Heart left ventricle (tissue), 16 donors: ENCODE data around the gene SLC49A3. TPM values are rescaled to one million over a fixed set of nuclear protein-coding genes. Genes with fewer than 3 reads are reported as not detected.

Experiments
- ATAC-seq, 4 donors: fragments of 200-7000 bp; cut with Tn5 transposase; one replicate each; pipeline ENCODE4 v1.9.1; 2020 to 2022; ENCODE audit warnings: moderate library complexity in 4 of 4, mild to moderate bottlenecking in 3 of 4, moderate number of reproducible peaks in 1 of 4
- DNase-seq, 5 donors: peaks; one replicate each; pipeline ENCODE4 v3.0.0-alpha.2; 2020
- H3K27ac ChIP-seq, 12 donors: fragments of 200-600 bp; sonication (generic) in 4 of 12; one replicate each; pipeline versions ENCODE4 v1.5.0 to v1.8.0; 2016 to 2022; ENCODE audit warnings: mild to moderate bottlenecking in 2 of 12
- H3K27me3 ChIP-seq, 9 donors: fragments of 200-600 bp; sonication (generic) in 2 of 9; one replicate each; pipeline versions ENCODE4 v1.5.1 to v1.8.0; 2016 to 2022; ENCODE audit warnings: mild to moderate bottlenecking in 3 of 9
- H3K36me3 ChIP-seq, 9 donors: fragments of 200-600 bp; sonication (generic) in 2 of 9; one replicate each; pipeline versions ENCODE4 v1.5.0 to v1.8.0; 2018 to 2022; ENCODE audit warnings: mild to moderate bottlenecking in 2 of 9
- H3K4me1 ChIP-seq, 12 donors: fragments of 200-600 bp; sonication (generic) in 4 of 12; one replicate each; pipeline versions ENCODE4 v1.5.0 to v1.8.0; 2016 to 2022; ENCODE audit warnings: mild to moderate bottlenecking in 3 of 12
- H3K4me3 ChIP-seq, 12 donors: fragments of 200-600 bp; sonication (generic) in 4 of 12; one replicate each; pipeline versions ENCODE4 v1.5.0 to v1.8.0; 2017 to 2022; ENCODE audit warnings: mild to moderate bottlenecking in 9 of 12, moderate library complexity in 4 of 12
- H3K9me3 ChIP-seq, 12 donors: fragments of 200-600 bp; sonication (generic) in 4 of 12; one replicate each; pipeline versions ENCODE4 v1.5.0 to v1.8.0; 2016 to 2022; ENCODE audit warnings: mild to moderate bottlenecking in 1 of 12
- POLR2A ChIP-seq, 2 donors: fragments of 450-650 bp; IDR thresholded peaks; one replicate each; pipeline ENCODE4 v1.6.1; 2017; ENCODE audit warnings: antibody characterized with exemption in 2 of 2, mild to moderate bottlenecking in 2 of 2, moderate library complexity in 2 of 2
- WGBS, 4 donors: extraction: QIAGEN DNeasy Blood & Tissue Kit in 2 of 4; methylation state at CpG; one replicate each; pipeline versions ENCODE4 v1.1.5 to v1.1.7; 2013 to 2018; 5-methylcytosine and 5-hydroxymethylcytosine counted together
- intact Hi-C, 10 donors: fragments of 100-400 bp; cut with DNase I; formaldehyde crosslinking; loops; one replicate each; pipeline versions ENCODE4 v1.11.1 to v1.14.2; 2022
- polyA plus RNA-seq, 2 donors: library from polyadenylated mRNA; stranded (reverse); fragments of 200-250 nt; gene quantifications; one replicate each; pipeline ENCODE4 v1.2.3, GENCODE V29; 2013
- total RNA-seq, 9 donors: library from RNA; depleted of rRNA in 2 of 9; stranded (reverse); fragments of >200 nt in 2 of 9; fragmentation: NEBNext Ultra II Directional in 3 of 9; extraction: Animal tissue kit (Norgen Biotek cat#: 25700) in 3 of 9; gene quantifications; one replicate each; pipeline versions ENCODE4 v1.1.0 to v1.2.4, GENCODE V29; 2016 to 2023
- TF ChIP-seq, protein P1 (sequence below), 12 donors: fragments of 200-600 bp; sonication (generic) in 4 of 12; IDR thresholded peaks; one replicate each; pipeline versions ENCODE4 v1.5.0 to v1.8.0; 2018 to 2022; ENCODE audit warnings: antibody characterized with exemption in 12 of 12, mild to moderate bottlenecking in 5 of 12
- donor health status: ischemic (EF 13 %, LVEDD 7.1; RV severe dilation, severe dysfunction).
- donor health status: healthy with polysubstance abuse.
- donor health status: DM: no; HTN: yes; CAD: no.
- donor health status: DM: no; HTN: no; CAD: no.
- donor health status: ischemic (EF 25% LVEDD 6.9; RV normal size, moderate dysfunction).
- donor health status: ischemic (EF 25% LVEDD 5.7; RV mildly dilated, moderate dysfunction).
- donor health status: healthy.
- donor health status: DM: yes; HTN: yes; CAD: no.
- donor health status: ischemic (EF 35%, LVEDD 5.7; RV mildly dilated, moderate dysfunction).
- donor health status: nonischemic (EF 11% LVEDD 7.7; RV severe dilation, severe dysfunction).
- donor health status: DM: yes; HTN: yes; CAD: no.
- donor health status: PGD.
- donor health status: ischemic (EF 29% LVEDD 5.4; RV normal size, mild dysfunction).
- donor health status: nonischemic (EF 23%, LVEDD 6.1; RV moderate dilation, normal function).

The SLC49A3 gene
- total and polyA plus RNA-seq, 11 donors = 5.2 to 20.5 (median 8.9) TPM

DNA sequence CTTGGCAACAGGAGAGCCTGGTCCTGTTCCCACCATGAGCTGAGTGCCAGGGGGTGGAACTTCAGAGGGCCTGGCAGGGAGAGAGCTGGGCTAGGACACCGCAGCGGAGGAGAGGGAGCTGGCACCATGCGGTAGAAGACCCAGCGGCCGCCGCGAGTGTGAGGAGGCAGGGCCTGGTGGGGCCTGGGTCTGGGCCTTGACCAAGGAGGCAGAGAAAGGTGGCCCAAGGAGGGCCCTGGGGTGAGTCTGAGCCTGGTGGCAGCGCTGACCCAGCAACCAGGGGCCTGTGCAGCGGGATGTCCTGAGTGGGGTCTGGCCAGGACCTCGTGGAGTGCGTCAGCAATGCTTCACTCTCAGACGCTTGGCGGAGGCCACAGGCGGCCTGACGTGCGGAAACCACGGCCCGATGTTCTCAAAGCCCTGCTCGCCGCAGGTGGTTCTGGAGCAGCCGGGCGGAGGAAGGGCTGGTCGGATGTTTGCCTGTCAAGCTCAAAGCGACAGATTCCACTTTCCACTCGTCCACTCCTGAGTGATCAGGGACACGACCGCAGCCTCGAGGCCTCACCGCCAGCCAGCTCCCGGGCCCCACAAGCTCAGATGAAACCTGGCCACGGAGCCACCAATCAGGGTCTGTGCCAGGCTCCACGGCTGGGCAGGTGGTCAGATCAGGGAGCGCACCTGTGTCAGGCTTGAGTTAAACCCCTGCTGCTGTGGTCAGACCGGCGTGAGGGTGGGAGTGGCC is 35.7 kb downstream of the SLC49A3 start:
- ATAC-seq (no peak), DNase-seq (peak in 3 of 5 donors; percentile 10 to 50 (median 24))
- peaks cover 9 to 34% (median 16%) of the 10 kb centered on the region in 9 donors for H3K27me3 ChIP-seq
- intact Hi-C loops = no loop called here
- no peak overlapping the region for H3K27ac ChIP-seq
- WGBS, 4 donors = 85 to 91% (median 90%) methylated on average over 34 to 35 of the region's 35 CpGs
- no peak overlapping the region for H3K4me3 ChIP-seq
- no peak for TF ChIP-seq POLR2A (IDR thresholded peaks at IDR 0.05)
- TF ChIP-seq, protein P1, sequence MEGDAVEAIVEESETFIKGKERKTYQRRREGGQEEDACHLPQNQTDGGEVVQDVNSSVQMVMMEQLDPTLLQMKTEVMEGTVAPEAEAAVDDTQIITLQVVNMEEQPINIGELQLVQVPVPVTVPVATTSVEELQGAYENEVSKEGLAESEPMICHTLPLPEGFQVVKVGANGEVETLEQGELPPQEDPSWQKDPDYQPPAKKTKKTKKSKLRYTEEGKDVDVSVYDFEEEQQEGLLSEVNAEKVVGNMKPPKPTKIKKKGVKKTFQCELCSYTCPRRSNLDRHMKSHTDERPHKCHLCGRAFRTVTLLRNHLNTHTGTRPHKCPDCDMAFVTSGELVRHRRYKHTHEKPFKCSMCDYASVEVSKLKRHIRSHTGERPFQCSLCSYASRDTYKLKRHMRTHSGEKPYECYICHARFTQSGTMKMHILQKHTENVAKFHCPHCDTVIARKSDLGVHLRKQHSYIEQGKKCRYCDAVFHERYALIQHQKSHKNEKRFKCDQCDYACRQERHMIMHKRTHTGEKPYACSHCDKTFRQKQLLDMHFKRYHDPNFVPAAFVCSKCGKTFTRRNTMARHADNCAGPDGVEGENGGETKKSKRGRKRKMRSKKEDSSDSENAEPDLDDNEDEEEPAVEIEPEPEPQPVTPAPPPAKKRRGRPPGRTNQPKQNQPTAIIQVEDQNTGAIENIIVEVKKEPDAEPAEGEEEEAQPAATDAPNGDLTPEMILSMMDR (IDR thresholded peaks at IDR 0.05) = no peak
- no peaks in the 10 kb centered on the region for H3K36me3 ChIP-seq
- H3K9me3 ChIP-seq = no peaks in the 10 kb centered on the region
- peaks cover 0 to 12% (median 0%) of the 10 kb centered on the region in 12 donors for H3K4me1 ChIP-seq

DNA sequence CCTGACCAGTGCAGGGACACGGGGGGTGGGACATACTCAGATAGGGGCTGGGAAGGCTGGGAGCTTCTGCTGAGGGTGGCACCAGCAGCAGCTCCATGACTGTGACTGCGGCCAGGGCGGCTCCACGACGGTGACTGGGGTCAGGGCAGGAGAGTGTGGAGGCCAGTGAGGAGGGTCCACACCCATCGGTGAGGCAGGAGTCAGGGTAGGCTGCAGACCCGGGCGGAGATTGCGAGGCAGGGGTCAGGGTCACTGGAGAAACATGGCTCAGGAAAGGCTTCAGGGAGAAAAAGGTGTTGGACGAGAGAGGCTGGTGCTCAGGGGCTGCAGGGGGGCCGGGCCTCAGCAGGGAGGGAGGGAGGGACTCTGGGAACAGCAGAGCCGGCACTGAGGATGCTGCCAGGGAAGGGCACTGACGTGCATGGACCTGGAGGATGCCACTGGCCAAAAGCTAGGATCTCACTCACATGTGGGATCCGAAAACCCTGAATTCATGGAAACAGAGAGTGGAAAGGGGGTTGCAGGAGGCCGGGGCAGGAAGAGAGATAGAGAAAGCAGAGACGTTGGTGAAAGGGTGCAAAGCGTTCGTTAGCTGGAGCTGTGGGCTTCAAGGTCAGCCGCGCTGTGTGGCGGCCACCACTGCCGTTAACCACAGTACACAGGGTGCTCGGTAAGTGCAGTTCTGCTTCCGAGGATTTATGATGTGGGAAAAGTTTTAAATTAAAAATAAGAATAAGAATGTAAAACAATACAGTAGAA is 36.9 kb downstream of the SLC49A3 start:
- no peak overlapping the region for H3K27ac ChIP-seq
- no peak overlapping the region for H3K4me3 ChIP-seq
- H3K36me3 ChIP-seq = no peaks in the 10 kb centered on the region
- 64 to 69% (median 67%) methylated on average over 24 of the region's 24 CpGs for WGBS, 4 donors
- peaks cover 0 to 12% (median 0%) of the 10 kb centered on the region in 12 donors for H3K4me1 ChIP-seq
- DNase-seq = peak in 3 of 5 donors; percentile 7 to 21 (median 15)
- no peaks in the 10 kb centered on the region for H3K9me3 ChIP-seq
- intact Hi-C loops = no loop called here
- H3K27me3 ChIP-seq = peaks cover 10 to 45% (median 16%) of the 10 kb centered on the region in 9 donors
- ATAC-seq = no peak
- TF ChIP-seq POLR2A (IDR thresholded peaks at IDR 0.05) = no peak
- TF ChIP-seq, protein P1 (IDR thresholded peaks at IDR 0.05) = no peak

DNA sequence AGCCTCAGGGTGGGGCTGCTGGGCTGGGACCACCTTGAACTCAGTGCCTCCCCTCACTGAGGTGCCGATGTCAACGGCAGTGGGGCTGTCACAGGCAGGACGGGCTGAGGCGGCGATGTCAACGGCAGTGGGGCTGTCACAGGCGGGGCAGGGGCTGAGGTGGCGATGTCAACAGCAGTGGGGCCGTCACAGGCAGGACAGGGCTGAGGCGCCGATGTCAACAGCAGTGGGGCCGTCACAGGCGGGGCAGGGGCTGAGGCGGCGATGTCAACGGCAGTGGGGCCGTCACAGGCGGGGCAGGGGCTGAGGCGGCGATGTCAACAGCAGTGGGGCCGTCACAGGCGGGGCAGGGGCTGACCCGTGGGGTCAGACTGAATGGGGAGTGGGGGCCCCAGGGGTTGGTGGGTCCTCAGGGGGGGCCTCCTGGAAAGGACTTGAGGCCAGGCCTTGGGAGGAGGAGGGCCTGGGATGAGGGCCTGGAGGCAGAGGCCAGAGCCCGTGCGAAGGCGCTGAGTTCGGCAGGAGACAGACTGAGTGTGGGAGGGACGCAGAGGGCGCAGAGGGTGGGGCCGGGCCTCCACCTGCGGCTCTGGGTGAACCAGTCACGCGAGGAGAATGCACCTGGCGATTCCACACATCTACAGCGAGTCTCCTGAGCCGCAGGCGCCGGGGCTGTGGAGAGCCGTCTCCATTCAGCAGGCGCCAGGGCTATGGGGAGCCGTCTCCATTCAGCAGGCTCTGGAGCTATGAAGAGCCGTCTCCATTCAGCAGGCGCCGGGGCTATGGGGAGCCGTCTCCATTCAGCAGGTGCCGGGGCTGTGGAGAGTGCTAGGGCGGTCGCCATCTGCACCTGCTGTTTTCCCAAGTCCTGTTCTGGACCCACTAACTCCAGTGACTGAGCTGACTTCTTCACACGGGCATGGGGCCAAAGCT is 37.7 kb downstream of the SLC49A3 start:
- peak overlapping the region in 2 of 12 donors; percentile 3 to 23 for H3K4me3 ChIP-seq
- WGBS, 4 donors = 23 to 36% (median 26%) methylated on average over 17 to 49 of the region's 49 CpGs
- TF ChIP-seq, protein P1 (IDR thresholded peaks at IDR 0.05) = no peak
- TF ChIP-seq POLR2A (IDR thresholded peaks at IDR 0.05) = no peak
- intact Hi-C loops = no loop called here
- DNase-seq (peak in 3 of 5 donors; percentile 11 to 54 (median 22)), ATAC-seq (no peak)
- H3K4me1 ChIP-seq = peaks cover 0 to 12% (median 0%) of the 10 kb centered on the region in 12 donors
- no peak overlapping the region for H3K27ac ChIP-seq
- no peaks in the 10 kb centered on the region for H3K9me3 ChIP-seq
- H3K27me3 ChIP-seq = peaks cover 13 to 46% (median 16%) of the 10 kb centered on the region in 9 donors
- H3K36me3 ChIP-seq = no peaks in the 10 kb centered on the region
